HG03039 (cell line): ENCODE results near the gene EGFL8.
"Not testable (repeated sequence)": the region's sequence is repeated elsewhere in the genome, so short reads cannot be mapped to it uniquely, and the experiment has no call there.

Experiments
- ATAC-seq: cut with Tn5 transposase; IDR thresholded peaks from one replicate; pipeline ENCODE4 v1.9.1; 2021; ENCODE audit warnings: mild to moderate bottlenecking, moderate library complexity; ENCODE audit not compliant: unreplicated experiment

EGFL8 gene

DNA sequence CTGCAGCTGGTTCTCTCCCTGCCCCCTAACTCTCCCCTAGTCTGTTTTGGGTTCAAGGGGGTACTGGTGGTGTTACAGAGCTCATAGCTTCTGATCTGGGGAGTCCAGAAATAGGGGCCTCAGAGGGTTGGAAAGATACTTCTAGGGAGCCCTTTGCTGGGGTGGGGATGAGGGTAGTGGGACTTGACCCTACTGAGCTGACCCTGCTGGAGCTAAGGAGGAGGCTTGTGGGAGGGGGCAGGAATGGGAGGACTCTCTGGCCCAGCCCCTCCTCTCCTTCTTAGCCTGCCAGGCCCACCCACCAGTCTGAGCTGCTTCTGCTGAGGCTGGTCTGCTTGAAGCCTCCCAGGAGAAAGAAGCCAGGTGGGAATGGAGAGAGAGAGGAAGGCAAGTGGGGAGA lies at the start of gene EGFL8:
Gene EGFL8 (plus strand): TSS at position 301 of the 400 bp plus-strand sequence. CDS start 1,571 bp downstream, outside the sequence.
- ATAC-seq, result no peak

DNA sequence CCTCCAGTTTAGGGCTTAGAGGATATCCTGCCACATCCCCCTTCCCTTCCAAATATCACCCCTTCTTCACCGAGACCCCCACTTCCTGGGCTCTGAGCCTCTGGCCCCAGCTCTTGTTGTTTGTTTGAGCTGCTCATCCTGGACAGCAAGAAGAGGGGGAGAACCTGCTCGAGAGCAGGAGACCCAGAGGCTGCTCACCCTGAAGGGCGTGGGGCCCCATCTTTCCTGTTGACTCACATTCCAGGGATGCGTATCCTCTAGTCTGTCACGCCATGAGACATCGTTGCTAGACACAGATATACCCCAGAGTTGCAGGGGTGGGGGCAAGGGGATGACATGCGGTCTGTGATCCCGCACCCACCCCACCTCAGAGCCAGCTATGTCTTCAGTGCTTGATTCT lies 49.6 kb upstream of the EGFL8 start:
- ATAC-seq, result no peak

DNA sequence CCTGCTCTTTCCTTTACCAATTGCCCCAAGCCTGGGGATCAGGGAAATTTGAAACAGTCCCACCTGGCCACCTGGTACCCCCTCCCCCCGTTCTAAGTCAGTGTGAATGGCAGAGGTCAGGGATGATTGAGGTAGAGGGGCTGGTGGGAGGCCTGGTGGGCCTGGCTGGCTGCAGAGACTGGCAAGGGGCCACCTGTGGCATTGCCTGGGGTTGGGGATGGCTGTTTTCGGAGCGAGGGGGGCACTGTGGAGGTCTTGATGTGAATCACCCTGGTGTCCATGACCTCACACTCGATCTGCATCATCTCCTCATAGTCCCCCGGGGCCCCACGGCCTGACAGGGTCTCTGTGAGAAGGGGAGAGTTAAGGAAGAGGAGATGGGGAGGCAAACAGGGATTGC lies 48.8 kb upstream of the EGFL8 start:
- no peak for ATAC-seq

DNA sequence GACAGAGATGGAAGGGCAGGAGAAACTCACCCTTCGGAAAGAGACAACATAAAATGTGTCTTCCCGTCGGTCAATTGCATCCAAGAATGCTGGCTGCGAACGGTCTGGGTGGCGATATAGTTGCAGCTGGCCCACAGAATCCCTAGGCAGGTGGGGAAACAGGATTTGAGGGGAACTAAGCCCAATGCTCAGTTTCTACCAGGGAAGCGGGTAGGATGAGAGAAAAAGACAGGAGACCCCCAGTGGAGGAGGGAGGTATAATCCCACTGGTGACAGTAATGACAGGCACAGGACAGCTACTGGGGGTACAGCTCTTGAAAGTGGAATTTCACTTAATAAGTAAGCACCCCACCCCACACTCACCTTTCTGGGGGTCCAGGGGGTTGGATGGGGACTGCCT lies 47.7 kb upstream of the EGFL8 start:
- ATAC-seq, result no peak

DNA sequence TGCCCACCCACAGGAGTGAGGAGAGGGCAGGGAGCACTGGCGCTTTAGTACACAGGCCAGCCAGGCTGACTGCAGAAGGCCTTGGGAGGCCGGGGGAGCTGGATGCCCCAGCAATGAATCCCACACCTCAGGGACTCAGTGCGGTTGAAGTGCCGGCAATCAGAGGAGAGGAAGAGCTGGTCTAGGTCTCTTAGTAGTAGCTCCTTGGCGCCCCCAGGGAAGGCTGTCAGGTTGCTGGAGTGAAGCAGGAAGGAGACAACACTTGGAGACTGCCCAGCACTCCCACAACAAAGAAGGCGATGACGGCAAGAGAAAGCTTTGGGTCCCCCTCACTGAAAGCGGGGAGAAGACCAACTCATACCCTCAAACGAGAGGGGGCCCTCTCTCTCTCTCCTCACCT lies 46.9 kb upstream of the EGFL8 start:
- ATAC-seq, result no peak

DNA sequence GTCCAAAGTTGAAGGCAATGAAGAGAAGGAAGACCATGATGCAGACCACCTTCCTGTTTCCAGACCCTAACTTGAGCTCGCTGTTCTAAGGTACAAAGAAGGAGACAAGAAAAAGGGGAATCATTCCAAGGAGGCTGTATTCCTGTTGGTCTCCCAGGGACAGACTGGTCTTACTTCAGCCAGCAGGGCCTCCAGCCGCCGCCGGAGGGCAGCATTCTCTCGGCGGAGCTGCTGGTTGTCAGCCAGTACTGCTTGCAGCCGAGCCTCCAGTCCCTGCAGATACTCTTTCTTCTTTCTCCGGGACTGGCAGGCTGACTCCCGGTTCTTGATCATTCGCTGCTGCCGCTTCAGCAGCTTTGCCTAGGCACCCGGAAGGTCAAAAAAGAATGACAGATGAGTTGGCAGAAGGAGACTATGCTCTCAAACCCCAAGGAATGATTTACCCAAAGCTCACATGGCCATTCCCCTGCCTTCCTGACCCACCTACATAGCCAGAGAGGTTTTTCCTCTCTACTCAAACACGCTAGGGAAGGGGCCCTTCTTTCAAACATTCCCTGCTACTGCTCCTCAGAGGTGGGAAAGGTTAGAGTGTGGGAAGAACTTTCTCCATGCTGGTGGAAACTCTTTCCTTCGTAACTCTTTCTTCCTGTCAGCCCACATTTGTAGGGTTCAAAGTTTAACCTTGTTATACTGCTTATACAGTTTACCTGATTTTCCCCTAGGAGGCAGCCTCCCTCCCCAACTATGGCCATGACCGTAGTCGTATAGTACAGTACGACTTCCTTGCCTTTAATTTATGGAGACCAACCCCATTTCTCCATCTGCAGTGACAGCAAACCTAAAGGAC lies 45.4 kb upstream of the EGFL8 start:
- no peak for ATAC-seq

DNA sequence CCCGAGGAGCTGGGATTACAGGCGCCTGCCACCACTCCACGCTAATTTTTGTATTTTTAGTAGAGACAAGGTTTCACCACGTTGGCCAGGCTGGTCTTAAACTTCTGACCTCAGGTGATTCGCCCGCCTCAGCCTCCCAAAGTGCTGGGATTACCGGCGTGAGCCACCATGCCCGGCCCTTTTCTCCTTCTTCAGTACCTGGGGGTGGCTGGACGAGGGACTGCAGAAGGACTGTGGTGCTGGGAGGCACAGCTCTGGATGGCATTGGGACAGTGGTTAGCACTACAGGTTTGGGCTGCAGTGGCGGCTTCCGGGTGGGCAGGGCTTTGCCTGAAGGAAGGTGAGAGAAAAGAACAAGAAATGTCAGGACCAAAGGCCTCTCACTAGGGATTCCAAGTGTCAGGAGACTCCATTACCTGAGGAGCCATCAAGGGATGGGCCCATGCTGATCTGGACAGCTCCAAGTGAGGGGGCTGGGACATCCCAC lies 43.8 kb upstream of the EGFL8 start:
- ATAC-seq, result no peak

DNA sequence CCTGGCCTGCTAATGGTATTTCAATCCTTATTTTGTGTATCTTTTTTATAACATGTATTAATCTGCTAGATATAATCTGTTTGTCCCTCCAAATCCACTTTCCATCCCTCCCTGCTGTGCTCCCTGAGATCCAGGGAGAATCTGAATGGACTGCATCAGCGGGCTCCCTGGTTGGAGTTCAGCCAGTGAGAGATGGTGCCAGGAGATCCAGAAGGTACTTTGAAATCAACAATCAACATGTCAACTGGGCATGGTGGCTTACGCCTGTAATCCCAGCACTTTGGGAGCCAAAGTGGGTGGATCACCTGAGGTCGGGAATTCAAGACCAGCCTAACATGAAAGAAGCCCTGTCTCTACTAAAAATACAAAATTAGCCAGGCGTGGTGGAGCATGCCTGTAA lies 40.7 kb upstream of the EGFL8 start:
- no peak for ATAC-seq

DNA sequence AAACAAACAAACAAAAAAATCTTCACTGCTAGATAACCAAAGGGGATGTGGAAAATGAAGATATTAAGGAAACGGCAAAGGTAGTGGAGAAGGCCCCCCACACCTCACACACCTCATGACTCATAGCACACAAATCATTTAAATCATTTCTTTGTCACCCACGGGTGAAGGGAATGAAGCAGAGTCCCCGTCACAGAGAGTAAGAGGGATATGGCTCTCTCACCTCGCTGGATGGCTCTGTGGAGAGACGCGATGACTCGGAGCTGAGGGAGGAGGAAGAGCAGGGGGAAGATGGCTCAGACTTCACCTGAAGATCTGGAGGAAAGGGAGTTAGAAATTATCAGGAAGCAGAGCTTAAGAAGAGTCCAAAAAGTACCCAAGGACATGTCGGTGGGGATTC lies 37.5 kb upstream of the EGFL8 start:
- ATAC-seq, result no peak

DNA sequence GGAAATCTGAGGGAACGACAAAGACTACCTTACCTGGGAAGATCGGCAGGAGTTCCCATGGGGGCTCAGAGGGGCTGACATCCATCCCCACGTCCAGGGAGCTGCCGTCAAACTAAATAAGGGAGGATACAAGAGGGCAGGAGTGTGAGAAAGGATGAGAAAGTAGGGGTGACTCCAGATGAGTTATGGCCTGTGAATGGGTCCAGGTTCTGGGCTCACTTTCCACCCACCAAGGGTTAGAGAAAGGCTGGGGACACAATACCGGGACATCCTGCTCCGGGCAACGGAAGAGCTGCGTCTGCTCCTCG lies 37.0 kb upstream of the EGFL8 start:
- no peak for ATAC-seq

DNA sequence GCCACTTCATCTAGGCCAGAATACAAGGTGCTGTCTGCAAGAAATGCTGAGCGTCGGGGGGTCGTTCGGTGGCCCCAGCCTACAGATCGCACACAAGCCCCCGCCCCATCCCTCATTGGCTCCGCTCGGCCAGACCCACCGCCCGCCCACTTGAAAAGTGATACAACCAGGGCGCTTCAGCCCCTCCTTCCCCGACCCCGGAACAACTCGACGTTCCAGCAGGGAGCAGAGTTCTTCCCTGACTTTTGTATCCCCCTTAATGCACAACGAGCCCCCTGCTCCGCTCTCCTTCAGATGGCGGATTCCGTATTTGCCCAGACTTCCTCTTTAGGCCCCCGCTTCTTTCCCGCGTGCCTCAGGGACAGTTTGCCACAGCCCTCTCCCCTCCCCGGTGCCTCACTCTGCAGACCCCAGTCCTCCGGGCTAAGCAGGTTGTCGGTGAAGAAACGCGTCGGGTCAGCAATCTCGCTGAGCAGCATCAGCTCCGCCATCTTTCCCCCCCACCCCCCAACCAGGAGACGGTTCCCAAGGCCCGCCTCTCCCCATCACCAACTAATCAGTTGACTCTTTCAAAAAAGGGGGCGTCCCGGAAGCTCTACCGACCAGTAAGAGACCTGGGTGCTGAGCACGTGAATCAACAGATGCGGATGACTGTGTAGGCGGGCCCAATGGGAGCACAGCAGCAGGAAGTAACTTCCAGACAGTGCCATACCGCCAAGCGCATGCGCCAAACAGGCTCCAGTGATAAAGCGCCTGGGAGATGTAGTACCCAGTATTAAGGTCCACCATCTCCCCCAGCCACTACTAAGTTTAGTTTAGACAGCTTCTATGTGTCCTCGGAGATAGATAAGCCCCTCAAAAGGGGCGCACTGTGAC lies 36.4 kb upstream of the EGFL8 start, which contains the start of gene ATF6B:
Gene ATF6B (minus strand): TSS at position 530 of the 876 bp plus-strand sequence. CDS start 39 bp downstream, at position 491.
- ATAC-seq, result peak; percentile 81

DNA sequence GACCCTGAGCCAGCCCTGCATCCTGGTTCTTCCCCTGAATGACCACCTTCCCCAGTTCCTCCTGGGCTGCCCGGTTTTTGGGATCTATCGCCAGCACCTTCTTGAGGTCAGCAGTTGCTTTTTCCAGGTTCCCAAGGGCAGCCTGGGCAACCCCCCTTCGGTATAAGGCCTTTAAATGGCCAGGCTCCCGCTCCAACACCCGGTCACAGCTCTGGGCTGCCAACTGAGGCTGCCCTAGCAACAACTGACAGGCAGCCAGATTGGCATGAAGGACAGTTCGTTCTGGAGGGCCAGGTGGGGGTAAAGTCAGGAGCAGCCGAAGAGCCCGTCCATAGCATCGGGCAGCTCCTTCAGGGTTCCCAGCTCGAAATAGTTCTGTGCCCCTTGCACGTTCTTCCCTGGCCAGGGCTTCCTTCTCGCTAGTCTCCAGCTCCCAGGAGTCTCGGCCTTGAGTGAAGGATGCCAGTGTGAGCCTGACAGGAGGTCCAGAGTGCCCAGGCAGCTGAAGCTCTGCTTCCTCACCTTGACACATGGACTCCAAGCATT lies 35.6 kb upstream of the EGFL8 start:
- no peak for ATAC-seq

DNA sequence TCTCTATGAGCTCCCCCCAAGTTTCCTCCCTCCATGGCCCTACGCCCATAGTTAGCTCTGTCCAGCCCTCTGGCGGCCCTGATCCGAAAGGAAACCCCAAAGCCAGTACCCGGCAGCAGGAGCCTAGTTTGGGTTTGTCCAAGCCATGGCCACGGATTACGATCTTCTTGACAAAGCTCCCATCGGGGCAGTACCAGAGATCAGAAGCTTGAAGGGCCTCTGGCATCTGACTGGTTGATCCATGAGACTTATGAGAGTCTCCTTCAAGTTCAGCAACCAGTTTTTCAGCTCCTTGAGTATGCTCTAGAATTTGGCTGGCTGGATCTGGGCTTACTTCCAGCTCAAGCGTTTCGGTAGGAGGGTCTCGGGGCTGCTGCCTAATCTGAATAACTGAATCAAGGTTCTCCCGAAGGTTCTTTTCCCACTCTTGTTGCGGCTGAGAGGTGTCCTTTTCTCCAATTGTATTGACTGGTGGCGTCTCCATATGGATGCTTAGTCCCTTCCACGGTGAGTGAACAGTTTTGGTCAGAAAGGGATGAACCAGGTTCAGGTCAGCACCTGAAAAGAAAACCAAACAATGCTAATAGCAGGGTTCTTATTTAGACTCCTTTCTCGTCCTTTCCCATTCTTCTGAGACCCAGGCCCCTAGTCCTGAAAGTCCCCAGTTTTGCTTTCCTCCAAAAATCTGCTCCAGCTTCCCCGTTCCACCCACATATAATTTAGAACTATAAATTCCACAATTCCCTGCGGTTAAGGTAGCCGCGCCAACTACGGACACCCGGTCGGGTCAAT lies 34.9 kb upstream of the EGFL8 start:
- no peak for ATAC-seq

DNA sequence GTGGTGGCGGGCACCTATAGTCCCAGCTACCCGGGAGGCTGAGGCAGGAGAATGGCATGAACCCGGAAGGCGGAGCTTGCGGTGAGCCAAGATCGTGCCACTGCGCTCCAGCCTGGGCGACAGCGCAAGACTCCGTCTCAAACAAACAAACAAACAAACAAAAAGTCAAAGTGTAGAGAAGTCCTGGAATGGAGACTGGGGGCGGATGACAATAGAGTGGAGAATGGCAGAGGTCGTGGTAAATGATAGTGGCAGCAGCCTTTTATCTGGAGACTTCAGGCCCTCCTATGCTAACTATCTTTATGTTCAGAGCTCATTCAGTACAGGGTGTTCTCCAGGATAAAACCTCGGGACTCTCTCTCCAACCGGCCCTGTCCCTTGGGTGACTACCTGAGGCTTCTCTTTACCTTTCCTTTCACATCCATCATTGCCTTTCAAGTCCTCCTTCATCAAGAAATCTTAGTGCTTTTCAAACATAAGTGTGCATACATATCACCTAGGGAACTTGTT lies 32.9 kb upstream of the EGFL8 start:
- no peak for ATAC-seq

DNA sequence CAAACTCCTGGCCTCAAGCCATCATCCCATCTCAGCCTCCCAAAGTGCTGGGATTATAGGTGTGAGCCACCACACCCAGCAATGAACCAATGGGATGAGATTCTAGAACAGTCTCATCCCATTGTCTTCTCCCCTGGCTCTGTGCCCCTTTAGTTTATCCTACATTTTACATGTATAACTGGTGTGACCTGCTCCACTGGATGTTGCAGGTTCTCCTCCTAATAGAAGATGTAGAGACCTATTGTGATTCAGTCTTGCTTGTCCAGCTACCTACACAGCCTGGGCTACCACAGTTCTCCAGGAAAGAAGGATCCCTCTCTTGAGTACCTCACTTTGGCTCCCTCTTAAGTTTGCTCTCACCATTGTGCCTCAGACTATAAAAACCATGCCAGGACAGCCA lies 32.3 kb upstream of the EGFL8 start:
- ATAC-seq, result no peak

DNA sequence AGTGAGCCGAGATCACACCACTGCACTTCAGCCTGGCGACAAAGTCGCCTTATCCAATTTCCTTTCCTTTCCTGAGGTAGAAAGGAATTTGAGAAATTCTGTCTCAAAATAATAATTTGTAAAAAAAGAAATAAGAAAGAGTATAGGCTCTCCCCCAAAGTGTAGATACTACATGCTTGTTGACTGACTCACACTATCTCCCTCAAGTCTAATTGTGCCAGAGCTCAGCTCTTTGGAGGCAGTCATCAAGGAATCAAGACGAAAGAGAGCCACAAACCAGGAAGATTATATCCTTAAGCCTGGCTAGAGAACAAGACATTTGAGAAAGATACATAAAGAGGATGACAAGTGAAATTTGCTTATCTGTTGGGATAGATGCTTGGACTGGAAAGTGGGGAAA lies 30.6 kb upstream of the EGFL8 start:
- ATAC-seq, result no peak

DNA sequence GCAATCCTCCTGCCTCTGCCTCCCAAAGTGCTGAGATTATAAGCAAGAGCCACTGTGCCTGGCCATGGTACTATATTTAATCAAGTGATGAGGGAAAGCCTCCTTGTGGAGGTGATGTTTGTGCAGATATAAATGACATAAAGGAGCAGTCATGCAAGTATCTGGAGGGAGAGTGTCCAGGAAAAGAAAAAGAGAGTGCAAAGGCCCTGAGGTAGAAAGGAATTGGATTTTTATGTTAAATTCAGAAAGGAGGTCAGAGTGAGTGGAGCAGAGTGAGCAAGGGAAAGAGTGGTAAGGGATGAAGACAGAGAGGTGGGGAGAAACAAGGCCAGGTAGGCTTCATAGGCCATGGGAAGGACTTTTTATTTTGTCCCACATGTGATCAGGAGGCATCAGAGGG lies 26.9 kb upstream of the EGFL8 start:
- no peak for ATAC-seq

DNA sequence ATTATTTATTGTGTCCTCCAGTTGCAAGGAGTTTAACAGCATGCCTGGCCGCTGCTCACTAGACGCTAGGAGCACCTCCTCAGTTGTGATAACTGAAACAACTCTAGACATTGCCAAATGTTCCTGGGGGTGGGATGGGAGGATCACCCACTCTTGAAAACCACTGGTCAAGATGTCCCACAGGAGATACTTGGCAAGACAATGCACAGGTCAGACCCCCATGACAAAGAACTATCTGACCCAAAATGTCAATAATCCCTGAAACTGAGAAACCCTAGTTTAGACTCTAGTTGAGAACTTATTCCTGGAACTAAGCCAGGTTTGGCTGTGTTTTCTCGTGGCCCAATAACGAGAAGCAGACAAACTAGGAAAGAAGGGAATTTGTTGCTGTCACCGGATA lies 24.8 kb upstream of the EGFL8 start:
- ATAC-seq, result no peak

DNA sequence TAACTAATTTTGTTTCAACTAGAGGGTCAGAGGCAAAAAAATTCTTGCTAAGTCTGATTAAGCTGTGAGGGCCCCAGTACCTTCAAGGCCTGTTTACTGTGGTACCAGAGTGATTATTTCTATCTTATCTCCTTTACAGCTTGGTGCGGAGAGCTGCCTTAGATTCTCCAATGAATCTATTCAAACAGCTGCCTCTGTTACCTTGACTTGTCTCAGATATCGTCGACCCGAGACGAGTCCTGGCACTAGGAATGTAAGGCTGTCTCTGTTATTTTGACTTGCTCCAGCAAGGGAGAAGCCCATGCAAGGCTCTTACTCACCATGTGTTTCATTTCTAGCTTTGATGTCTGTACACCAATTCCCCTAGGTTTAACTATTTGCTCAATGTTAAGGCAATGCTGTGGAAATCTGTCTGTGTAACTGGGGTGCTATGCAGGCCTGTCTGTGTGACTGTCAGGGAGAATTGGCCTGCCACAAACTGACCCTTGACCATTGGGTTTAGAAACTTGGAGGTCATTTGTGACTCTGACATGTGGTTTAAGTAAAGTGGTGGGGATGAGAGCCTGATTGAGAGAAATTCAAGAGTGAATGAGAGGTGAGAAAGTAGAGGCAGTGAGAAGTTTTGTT lies 23.9 kb upstream of the EGFL8 start:
- ATAC-seq, result no peak

DNA sequence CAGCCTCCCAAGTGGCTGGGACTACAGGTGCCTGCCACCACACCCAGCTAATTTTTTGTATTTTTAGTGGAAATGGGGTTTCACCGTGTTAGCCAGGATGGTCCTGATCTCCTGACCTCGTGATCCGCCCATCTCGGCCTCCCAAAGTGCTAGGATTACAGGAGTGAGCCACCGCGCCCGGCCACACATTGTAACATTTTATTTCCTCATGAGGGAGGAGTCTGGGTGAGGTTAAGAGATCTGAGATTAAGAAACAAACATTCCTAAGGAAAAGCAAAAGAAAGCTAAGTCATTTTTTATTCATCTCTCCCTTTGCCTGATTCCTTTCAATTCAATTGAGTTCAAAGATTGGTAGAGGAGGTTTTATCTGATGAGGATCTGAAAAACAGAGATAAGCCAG lies 20.2 kb upstream of the EGFL8 start:
- ATAC-seq, result not testable (repeated sequence)
